HTR-8/SVneo (cell line): Measurements from ENCODE around the gene HYOU1.
"Not testable (repeated sequence)": the region's sequence is repeated elsewhere in the genome, so short reads cannot be mapped to it uniquely, and the experiment has no call there.

Source experiments
- DNase-seq: peaks from one replicate; pipeline ENCODE4 v3.0.0; 2011; ENCODE audit warnings: low spot score, mixed read lengths; ENCODE audit not compliant: insufficient read length
- FAIRE-seq: peaks from 2 replicates; lab custom pipeline; 2011; peaks lifted over from hg19 to GRCh38; lab: Jason Lieb, UNC

The HYOU1 gene

GRCh38 chr11:119049081-119049480, 7.9 kb downstream of the HYOU1 start:
- FAIRE-seq: no peak
- no peak for DNase-seq

GRCh38 chr11:119048644-119049043, 8.4 kb downstream of the HYOU1 start:
- FAIRE-seq: no peak
- no peak for DNase-seq

DNA sequence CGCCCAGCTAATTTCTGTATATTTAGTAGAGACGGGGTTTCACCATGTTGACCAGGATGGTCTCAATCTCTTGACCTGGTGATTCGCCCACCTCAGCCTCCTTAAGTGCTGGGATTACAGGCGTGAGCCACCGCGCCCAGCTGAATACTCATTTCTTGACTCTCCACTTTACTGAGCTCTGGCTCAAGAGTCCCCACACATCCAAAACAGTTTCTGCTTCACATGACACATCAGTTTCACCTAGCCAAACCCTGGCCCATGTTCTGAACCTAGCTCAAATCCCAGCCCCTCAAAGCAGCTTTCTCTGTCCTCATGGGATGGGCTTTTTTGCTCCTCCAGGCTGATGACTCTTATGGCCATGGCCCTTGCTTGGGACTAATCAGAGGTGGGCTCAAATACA, 9.8 kb downstream of the HYOU1 start:
- FAIRE-seq (no peak), DNase-seq (no peak)

DNA sequence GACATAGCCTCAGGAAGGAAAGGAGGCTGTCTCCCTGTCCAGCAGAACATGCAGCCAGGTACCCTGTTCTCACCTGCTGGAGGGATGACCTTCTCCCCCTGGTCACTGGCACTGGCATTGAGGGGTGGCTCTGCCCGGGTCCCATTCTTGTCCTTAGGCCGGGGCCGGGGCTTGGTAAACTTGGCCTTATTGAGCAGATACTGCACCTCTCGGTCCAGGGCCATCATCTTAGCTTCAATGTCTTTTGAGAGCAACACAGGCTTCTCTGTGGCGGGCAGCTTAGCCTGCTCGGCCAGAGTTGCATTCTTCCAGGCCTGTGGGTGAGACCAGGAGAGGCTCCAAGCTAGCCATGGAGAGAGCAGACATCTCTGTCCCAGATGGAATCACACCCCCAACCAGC, 10.5 kb downstream of the HYOU1 start:
- FAIRE-seq: no peak
- DNase-seq: no peak

- no peak for FAIRE-seq
- DNase-seq: no peak
Observed at GRCh38 chr11:119044708-119045107, 12.3 kb downstream of the HYOU1 start.

GRCh38 chr11:119042927-119043326, 14.1 kb downstream of the HYOU1 start:
- FAIRE-seq: no peak
- no peak for DNase-seq

GRCh38 chr11:119041821-119042514, 15.0 kb downstream of the HYOU1 start:
- DNase-seq (no peak), FAIRE-seq (no peak)

GRCh38 chr11:119039471-119039870, 17.5 kb downstream of the HYOU1 start:
- not testable (repeated sequence) for FAIRE-seq, DNase-seq

DNA sequence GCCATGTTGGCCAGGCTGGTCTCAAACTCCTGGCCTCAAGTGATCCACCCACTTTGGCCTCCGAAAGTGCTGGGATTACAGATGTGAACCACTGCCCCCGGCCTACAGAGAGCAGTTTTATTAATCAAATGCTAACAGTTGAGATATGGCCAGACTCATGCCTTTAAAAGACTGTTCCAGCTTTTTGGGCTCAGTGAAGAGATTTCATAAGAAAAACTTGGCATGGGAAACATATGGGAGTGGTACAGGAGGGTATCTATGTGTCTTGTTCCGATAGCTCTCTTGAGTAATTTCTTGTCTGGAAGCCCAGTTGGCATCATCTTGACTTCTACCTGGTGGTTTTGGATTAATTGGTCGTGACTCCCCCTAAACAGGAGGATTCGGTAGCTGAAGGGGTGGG, 18.1 kb downstream of the HYOU1 start:
- DNase-seq (no peak), FAIRE-seq (no peak)

GRCh38 chr11:119034813-119035212, 22.2 kb downstream of the HYOU1 start:
- DNase-seq (no peak), FAIRE-seq (no peak)

DNA sequence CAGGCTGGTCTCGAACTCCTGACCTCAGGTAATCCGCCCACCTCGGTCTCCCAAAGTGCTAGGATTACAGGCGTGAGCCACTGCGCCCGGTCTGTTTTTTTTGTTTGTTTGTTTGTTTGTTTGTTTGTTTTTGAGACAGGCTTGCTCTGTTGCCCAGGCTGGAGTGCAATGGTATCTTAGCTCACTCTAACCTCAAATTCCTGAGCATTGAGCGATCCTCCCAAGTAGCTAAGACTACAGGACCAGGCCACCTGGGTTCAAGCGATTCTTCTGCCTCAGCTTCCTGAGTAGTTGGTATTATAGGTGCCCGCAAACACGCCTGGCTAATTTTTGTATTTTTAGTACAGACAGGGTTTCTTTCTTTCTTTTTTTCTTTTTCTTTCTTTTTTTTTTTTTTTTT, 23.6 kb downstream of the HYOU1 start:
- DNase-seq, FAIRE-seq: not testable (repeated sequence)

DNA sequence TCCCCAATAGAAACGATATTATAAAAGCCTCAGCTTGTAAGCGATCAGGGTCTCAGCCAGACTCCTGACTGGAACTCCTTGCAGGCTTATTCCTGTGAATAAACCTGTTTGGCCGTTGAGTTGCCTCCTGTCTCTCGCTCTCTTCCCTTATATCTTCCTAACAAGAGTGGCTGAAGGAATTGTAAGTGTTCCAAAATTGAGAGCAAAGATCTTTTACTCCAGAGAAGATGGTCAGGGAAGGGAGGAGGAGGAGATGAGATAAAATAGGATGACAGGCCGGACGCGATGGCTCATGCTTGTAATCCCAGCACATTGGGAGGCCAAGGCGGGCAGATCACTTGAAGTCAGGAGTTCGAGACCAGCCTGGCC, 25.1 kb downstream of the HYOU1 start:
- no peak for FAIRE-seq

DNA sequence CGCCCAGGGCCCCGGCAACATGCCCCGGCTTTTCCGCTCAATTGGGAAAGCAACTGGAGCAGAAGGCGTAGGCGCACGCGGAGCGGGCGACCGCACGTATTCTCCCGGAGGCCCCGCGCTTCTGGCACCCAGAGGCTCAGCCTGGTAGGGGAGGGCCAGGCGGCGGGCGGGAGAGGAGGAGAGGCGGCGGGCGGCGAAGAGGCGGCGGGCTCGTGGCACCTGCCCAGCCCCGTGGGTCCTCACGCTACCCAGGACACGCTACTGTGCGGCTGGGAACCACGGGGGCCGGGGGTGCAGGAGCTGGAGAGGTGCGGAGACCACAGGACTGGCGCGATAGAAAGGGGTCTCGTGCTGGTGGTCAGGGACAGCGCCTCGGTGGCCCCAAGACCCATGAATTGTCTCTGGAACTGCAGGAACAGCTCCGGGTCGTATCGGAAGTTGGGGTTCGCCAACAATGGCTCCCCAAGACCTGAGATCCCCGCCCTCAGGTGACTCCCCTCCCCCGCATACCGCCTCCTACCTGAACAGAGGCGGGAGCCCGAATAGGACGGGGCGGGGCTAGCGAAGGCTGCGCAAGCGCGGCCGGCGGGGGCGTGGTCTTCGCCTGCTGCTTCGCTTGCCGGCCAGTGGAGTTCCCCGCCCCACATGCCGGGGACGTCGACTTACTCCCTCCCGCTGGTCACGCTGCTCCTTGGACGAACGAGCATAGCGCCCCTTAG, 26.5 kb downstream of the HYOU1 start, which contains the start of gene SLC37A4:
SLC37A4 (minus strand) TSS at position 549 of the 719 bp plus-strand sequence.
- FAIRE-seq (peak; percentile 98), DNase-seq (peak; percentile 98)

More for the DNA sequence above, 25.1 kb downstream of the HYOU1 start:
- no peak for DNase-seq

- DNase-seq (no peak), FAIRE-seq (no peak)
Observed at GRCh38 chr11:119030029-119030328, 27.0 kb downstream of the HYOU1 start.

DNA sequence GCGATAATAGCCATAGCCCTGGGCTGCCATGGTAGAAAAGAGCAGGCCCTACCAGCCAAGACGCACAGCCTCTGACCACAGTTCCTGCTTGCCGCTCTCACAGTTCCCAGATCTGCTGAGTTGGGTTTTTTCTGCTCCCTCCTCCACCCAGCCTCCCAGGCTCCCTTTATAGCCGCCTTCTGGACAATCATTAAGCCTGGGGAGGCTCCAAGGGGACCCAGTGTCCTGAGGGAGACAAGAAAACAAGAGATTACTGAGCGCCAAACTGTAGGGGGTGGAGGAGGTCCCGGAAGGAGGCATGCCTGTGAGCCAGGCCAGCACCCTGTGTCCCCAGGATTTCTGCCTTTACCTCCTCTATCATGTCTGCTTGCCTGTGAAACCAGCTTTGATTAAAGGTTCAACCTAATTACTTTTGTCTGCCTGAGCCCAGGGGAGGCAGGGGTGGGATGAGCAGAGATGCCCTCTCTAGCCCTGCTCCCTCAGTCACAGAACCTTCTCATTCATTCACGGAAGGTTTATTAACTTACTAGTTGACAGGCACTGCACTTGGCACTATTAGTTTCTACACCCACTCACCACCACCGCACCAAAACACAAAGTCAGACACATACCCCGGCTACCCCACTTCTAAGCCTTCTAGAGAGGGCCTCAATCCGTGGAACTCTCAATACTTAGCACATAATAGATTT, 27.5 kb downstream of the HYOU1 start:
- DNase-seq (no peak), FAIRE-seq (no peak)

DNA sequence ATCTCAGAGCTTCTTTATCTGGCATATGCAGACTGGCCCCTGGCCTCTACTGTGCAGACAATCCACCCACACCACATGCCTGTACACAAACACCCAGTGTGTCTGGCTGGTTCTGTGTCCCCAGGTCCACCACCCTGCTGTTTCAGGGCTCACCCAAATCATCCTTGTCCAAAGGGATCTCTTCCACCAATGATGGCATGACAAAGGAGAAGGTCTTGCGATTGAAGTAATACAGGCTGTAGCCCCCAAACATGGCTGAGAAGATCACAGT, 28.0 kb downstream of the HYOU1 start:
- FAIRE-seq (no peak), DNase-seq (no peak)

- FAIRE-seq (no peak), DNase-seq (no peak)
Observed at GRCh38 chr11:119028346-119029068, 28.5 kb downstream of the HYOU1 start.

DNA sequence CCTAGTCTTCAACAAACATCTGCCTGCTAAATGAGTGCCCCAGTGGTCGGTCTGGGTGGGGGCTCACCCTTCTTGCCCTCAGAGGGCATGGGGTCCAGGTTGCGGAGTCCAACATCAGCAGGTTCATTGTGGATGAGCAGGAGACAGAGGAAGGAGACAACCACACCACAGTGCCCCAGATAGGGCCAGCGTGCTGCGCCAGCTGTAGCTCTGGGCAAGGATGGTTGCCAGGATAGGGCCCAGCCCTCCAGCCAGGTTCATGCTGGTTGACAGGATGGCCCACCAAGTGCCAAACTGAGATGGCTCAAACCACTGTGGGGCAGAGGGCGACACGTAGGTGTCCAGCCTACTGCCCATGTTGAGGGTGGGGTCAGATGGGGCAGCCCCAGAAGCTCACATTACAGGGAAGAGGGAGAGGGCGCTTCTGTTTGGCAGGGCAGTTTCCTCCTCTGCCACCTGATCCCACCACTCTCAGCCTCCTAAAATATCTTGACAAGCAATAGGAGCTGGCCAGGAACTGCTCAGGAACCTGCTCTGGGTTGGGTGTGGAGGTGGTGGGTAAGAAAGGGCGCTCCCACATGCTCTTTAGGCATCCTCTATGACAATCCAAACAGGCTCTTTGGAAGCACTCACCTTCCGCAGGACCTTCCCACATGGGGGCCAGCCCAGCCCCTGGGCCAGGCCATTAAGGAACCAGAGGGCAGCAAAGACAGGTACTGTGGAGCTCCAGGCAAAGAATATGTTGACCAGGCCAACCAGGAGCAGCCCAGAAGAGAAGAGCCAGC, 29.3 kb downstream of the HYOU1 start:
- DNase-seq (no peak), FAIRE-seq (no peak)

GRCh38 chr11:119026970-119027369, 30.0 kb downstream of the HYOU1 start:
- FAIRE-seq: no peak
- no peak for DNase-seq
